ENCODE data around the gene PDE4D. TPM values are rescaled to one million over a fixed set of nuclear protein-coding genes. Genes with fewer than 3 reads are reported as not detected.

The PDE4D gene
- total RNA-seq, 1 donor from 2014 or later = 2.3 TPM

DNA sequence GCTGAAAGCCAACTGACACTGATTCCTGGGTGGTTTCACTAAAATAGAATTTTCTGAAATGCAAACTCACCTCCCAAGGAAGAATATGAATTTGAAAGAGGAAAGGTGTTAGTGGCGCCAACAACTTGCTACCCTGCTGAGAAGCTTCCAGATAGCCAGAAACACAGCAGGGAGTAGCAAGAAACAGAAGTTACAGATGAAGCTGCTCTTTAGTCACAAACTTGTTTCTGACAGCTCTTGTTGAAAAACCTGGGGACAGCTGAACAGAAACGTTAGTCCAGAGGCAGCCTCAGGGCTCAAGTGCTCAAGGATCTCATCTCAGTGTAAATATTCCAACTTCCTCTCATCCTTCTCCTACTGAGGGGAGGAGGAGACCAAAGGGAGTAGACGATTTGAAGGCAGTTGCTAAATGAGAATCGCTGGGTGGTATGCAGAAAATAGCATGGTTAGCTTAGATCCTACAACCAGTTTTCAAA is 184.1 kb downstream of the PDE4D start:
- Histone ChIP-seq H3K27ac (peak overlapping the region; percentile 59), H3K36me3 (no peaks in the 10 kb centered on the region), H3K27me3 (no peaks in the 10 kb centered on the region), H3K4me1 (peaks cover 43% of the 10 kb centered on the region), H4K20me1 (ENCODE audit: low read depth) (no peaks in the 10 kb centered on the region), H3K9me3 (ENCODE audit: low read depth) (peaks cover 5% of the 10 kb centered on the region), H3F3A (ENCODE audit: low read depth) (peaks cover 35% of the 10 kb centered on the region), H3K9ac (no peak overlapping the region), H3K79me2 (ENCODE audit: low read depth) (no peaks in the 10 kb centered on the region), H2AFZ (replicated peaks) (peak overlapping the region; percentile 15), H3K4me2 (peak overlapping the region; percentile 71), H3K4me3 (peak overlapping the region; percentile 7)
- TF ChIP-seq EZH2 (IDR thresholded peaks at IDR 0.05) = no peak
- no peak for TF ChIP-seq EZH2phosphoT487 (IDR thresholded peaks at IDR 0.05)
- TF ChIP-seq, protein P1, sequence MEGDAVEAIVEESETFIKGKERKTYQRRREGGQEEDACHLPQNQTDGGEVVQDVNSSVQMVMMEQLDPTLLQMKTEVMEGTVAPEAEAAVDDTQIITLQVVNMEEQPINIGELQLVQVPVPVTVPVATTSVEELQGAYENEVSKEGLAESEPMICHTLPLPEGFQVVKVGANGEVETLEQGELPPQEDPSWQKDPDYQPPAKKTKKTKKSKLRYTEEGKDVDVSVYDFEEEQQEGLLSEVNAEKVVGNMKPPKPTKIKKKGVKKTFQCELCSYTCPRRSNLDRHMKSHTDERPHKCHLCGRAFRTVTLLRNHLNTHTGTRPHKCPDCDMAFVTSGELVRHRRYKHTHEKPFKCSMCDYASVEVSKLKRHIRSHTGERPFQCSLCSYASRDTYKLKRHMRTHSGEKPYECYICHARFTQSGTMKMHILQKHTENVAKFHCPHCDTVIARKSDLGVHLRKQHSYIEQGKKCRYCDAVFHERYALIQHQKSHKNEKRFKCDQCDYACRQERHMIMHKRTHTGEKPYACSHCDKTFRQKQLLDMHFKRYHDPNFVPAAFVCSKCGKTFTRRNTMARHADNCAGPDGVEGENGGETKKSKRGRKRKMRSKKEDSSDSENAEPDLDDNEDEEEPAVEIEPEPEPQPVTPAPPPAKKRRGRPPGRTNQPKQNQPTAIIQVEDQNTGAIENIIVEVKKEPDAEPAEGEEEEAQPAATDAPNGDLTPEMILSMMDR (IDR thresholded peaks at IDR 0.05) = no peak
- peak overlapping the region; percentile 12 for H3K4me3 Mint-ChIP-seq
- peaks cover 18% of the 10 kb centered on the region for H3K4me1 Mint-ChIP-seq
- H3K9me3 Mint-ChIP-seq = peaks cover 19% of the 10 kb centered on the region
- peaks cover 3% of the 10 kb centered on the region for H3K36me3 Mint-ChIP-seq
- H3K27me3 Mint-ChIP-seq (ENCODE audit: insufficient read depth, low read depth) = peaks cover 2% of the 10 kb centered on the region
- H3K27ac Mint-ChIP-seq = peak overlapping the region; percentile 23
- DNase-seq (ENCODE audit: low spot score) = peak; percentile 25

DNA sequence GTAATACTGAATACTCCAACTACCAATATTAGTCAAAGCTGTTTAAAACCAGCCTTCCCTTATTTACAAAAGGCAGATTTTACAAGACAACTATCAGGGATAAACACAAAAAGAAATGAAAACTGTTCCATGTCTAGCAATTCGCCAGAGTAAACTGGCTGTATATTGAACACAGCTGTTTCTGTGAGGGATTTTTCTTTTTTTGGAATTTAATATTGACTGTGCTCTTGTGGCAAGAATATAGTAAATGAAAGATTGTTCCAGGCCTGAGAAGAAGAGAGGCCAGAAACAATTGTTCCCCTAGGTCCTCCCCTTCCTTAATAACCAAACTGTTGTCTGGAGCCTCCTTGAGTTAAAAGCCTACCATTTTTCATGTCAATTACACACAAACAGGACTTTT is 188.6 kb downstream of the PDE4D start:
- Mint-ChIP-seq H3K4me1 (peaks cover 16% of the 10 kb centered on the region), H3K9me3 (peaks cover 3% of the 10 kb centered on the region), H3K27me3 (ENCODE audit: insufficient read depth, low read depth) (no peaks in the 10 kb centered on the region), H3K27ac (no peak overlapping the region), H3K36me3 (no peaks in the 10 kb centered on the region), H3K4me3 (no peak overlapping the region)
- Histone ChIP-seq H3K4me3 (no peak overlapping the region), H4K20me1 (ENCODE audit: low read depth) (no peaks in the 10 kb centered on the region), H3K9ac (no peak overlapping the region), H3K27me3 (no peaks in the 10 kb centered on the region), H3K4me1 (peaks cover 31% of the 10 kb centered on the region), H2AFZ (replicated peaks) (no peak overlapping the region), H3K27ac (no peak overlapping the region), H3K4me2 (no peak overlapping the region), H3K79me2 (ENCODE audit: low read depth) (no peaks in the 10 kb centered on the region), H3K36me3 (no peaks in the 10 kb centered on the region), H3F3A (ENCODE audit: low read depth) (peaks cover 24% of the 10 kb centered on the region), H3K9me3 (ENCODE audit: low read depth) (no peaks in the 10 kb centered on the region)
- TF ChIP-seq EZH2 (IDR thresholded peaks at IDR 0.05) (no peak), EZH2phosphoT487 (IDR thresholded peaks at IDR 0.05) (no peak)
- TF ChIP-seq, protein P1 (IDR thresholded peaks at IDR 0.05) = no peak
- no peak for DNase-seq (ENCODE audit: low spot score)

- H3K9ac ChIP-seq = no peak overlapping the region
- H3K9me3 ChIP-seq (ENCODE audit: low read depth) = no peaks in the 10 kb centered on the region
- H3K36me3 Mint-ChIP-seq = no peaks in the 10 kb centered on the region
- H3K27ac Mint-ChIP-seq = no peak overlapping the region
- peaks cover 4% of the 10 kb centered on the region for H3K4me1 Mint-ChIP-seq
- H3K4me2 ChIP-seq = no peak overlapping the region
- H3K27me3 Mint-ChIP-seq (ENCODE audit: insufficient read depth, low read depth) = no peaks in the 10 kb centered on the region
- no peaks in the 10 kb centered on the region for H3K27me3 ChIP-seq
- H2AFZ ChIP-seq (replicated peaks) = no peak overlapping the region
- no peak overlapping the region for H3K27ac ChIP-seq
- no peaks in the 10 kb centered on the region for H3K79me2 ChIP-seq (ENCODE audit: low read depth)
- TF ChIP-seq EZH2 (IDR thresholded peaks at IDR 0.05) (no peak), EZH2phosphoT487 (IDR thresholded peaks at IDR 0.05) (no peak)
- TF ChIP-seq, protein P1 (IDR thresholded peaks at IDR 0.05) = no peak
- peaks cover 19% of the 10 kb centered on the region for H3K4me1 ChIP-seq
- H3K4me3 Mint-ChIP-seq = no peak overlapping the region
- no peaks in the 10 kb centered on the region for H4K20me1 ChIP-seq (ENCODE audit: low read depth)
- no peaks in the 10 kb centered on the region for H3K36me3 ChIP-seq
- peaks cover 3% of the 10 kb centered on the region for H3K9me3 Mint-ChIP-seq
- DNase-seq (ENCODE audit: low spot score) = no peak
- no peak overlapping the region for H3K4me3 ChIP-seq
- H3F3A ChIP-seq (ENCODE audit: low read depth) = peaks cover 13% of the 10 kb centered on the region
Measured at GRCh38 chr5:59703789-59704188, 189.7 kb downstream of the PDE4D start.

Data from neural progenitor cell (in vitro differentiated cells).